Measurements from ENCODE around the gene GPR137.

GRCh38 chr11:64278576-64279190, 7.0 kb upstream of the GPR137 start:
- TF ChIP-seq POLR2A (IDR thresholded peaks at IDR 0.05): no peak
- TF ChIP-seq, protein P1, sequence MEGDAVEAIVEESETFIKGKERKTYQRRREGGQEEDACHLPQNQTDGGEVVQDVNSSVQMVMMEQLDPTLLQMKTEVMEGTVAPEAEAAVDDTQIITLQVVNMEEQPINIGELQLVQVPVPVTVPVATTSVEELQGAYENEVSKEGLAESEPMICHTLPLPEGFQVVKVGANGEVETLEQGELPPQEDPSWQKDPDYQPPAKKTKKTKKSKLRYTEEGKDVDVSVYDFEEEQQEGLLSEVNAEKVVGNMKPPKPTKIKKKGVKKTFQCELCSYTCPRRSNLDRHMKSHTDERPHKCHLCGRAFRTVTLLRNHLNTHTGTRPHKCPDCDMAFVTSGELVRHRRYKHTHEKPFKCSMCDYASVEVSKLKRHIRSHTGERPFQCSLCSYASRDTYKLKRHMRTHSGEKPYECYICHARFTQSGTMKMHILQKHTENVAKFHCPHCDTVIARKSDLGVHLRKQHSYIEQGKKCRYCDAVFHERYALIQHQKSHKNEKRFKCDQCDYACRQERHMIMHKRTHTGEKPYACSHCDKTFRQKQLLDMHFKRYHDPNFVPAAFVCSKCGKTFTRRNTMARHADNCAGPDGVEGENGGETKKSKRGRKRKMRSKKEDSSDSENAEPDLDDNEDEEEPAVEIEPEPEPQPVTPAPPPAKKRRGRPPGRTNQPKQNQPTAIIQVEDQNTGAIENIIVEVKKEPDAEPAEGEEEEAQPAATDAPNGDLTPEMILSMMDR (IDR thresholded peaks at IDR 0.05): no peak

All from adrenal gland (tissue), 5 donors.